DOHH2 (cell line): ENCODE results near the gene CRPPA.

Source experiments
- H3F3A ChIP-seq: fragments of 200-600 bp; sonication (generic), shearing (Covaris generic); 2 replicates; pipeline ENCODE4 v1.6.0; 2016; ENCODE audit warnings: antibody characterized with exemption, mild to moderate bottlenecking; ENCODE audit not compliant: control insufficient read depth, insufficient read depth
- H3K27ac ChIP-seq: fragments of 200-600 bp; sonication (generic); 2 replicates; pipeline ENCODE4 v1.5.1; 2014; ENCODE audit warnings: low read depth, mild to moderate bottlenecking, low read length, moderate library complexity
- H3K27me3 ChIP-seq: fragments of 200-600 bp; sonication (generic); 2 replicates; pipeline ENCODE4 v1.6.1; 2014; ENCODE audit warnings: mild to moderate bottlenecking, low read length, mixed read lengths; ENCODE audit not compliant: control insufficient read depth
- H3K36me3 ChIP-seq: fragments of 200-600 bp; sonication (generic); 2 replicates; pipeline ENCODE4 v1.6.1; 2014; ENCODE audit warnings: mild to moderate bottlenecking, low read length, moderate library complexity, mixed read lengths; ENCODE audit not compliant: control insufficient read depth
- H3K4me1 ChIP-seq: fragments of 200-600 bp; sonication (generic); 2 replicates; pipeline ENCODE4 v1.6.1; 2014; ENCODE audit warnings: mild to moderate bottlenecking, low read length, mixed read lengths; ENCODE audit not compliant: control insufficient read depth
- H3K4me2 ChIP-seq: fragments of 200-600 bp; sonication (generic); 2 replicates; pipeline ENCODE4 v1.6.0; 2014; ENCODE audit warnings: mild to moderate bottlenecking, low read length, moderate library complexity
- H3K4me3 ChIP-seq: fragments of 200-600 bp; sonication (generic); 2 replicates; pipeline ENCODE4 v1.5.1; 2014; ENCODE audit warnings: mild to moderate bottlenecking, low read length, mixed read lengths
- H3K79me2 ChIP-seq: fragments of 200-600 bp; sonication (generic); 2 replicates; pipeline ENCODE4 v1.6.1; 2014; ENCODE audit warnings: mild to moderate bottlenecking, low read length, mixed read lengths; ENCODE audit not compliant: control insufficient read depth
- H3K9me2 ChIP-seq: fragments of 200-600 bp; sonication (generic); replicated peaks from 2 replicates; pipeline ENCODE4 v1.6.1; 2014; ENCODE audit warnings: mild to moderate bottlenecking, low read length, mixed read lengths; ENCODE audit not compliant: control insufficient read depth
- H3K9me3 ChIP-seq: fragments of 200-600 bp; sonication (generic); 2 replicates; pipeline ENCODE4 v1.6.1; 2014; ENCODE audit warnings: antibody characterized with exemption, low read length, mixed read lengths; ENCODE audit not compliant: control insufficient read depth, insufficient read depth
- H4K20me1 ChIP-seq: fragments of 200-600 bp; sonication (generic); 2 replicates; pipeline ENCODE4 v1.6.0; 2014; ENCODE audit warnings: low read depth, mild to moderate bottlenecking, antibody characterized with exemption, low read length, moderate library complexity; ENCODE audit not compliant: control insufficient read depth, insufficient read depth
- CTCF ChIP-seq: fragments of 200-600 bp; sonication (generic); IDR thresholded peaks from one replicate; pipeline ENCODE4 v1.5.1; 2014; ENCODE audit warnings: antibody characterized with exemption, mild to moderate bottlenecking, low read depth, low read length; ENCODE audit not compliant: poor library complexity, severe bottlenecking
- EZH2phosphoT487 ChIP-seq: fragments of 200-600 bp; sonication (generic); IDR thresholded peaks from 2 replicates; pipeline ENCODE4 v1.6.1; 2017; ENCODE audit warnings: borderline replicate concordance, mild to moderate bottlenecking, antibody characterized with exemption, low read length, moderate library complexity, mixed read lengths

CRPPA gene

GRCh38 chr7:16455591-16455990 lies 34.3 kb upstream of the CRPPA start:
- Histone ChIP-seq H3K4me3 (no peak overlapping the region), H3K9me3 (no peaks in the 10 kb centered on the region), H3K27ac (no peak overlapping the region), H3K36me3 (no peaks in the 10 kb centered on the region), H3K9me2 (no peaks in the 10 kb centered on the region), H3K79me2 (no peaks in the 10 kb centered on the region), H3K4me1 (no peaks in the 10 kb centered on the region), H3K27me3 (0 out of 2 replicates have a peak, but pooled peaks cover 4% of the 10 kb centered on the region), H4K20me1 (no peaks in the 10 kb centered on the region), H3F3A (no peaks in the 10 kb centered on the region), H3K4me2 (no peak overlapping the region)
- no peak for TF ChIP-seq EZH2phosphoT487
- TF ChIP-seq CTCF = no peak

- Histone ChIP-seq H3F3A (no peaks in the 10 kb centered on the region), H3K9me3 (no peaks in the 10 kb centered on the region), H3K79me2 (no peaks in the 10 kb centered on the region), H3K4me2 (no peak overlapping the region), H3K27me3 (0 out of 2 replicates have a peak, but pooled peaks cover 9% of the 10 kb centered on the region), H3K4me1 (no peaks in the 10 kb centered on the region), H3K9me2 (no peaks in the 10 kb centered on the region), H4K20me1 (no peaks in the 10 kb centered on the region), H3K27ac (no peak overlapping the region), H3K36me3 (no peaks in the 10 kb centered on the region), H3K4me3 (no peak overlapping the region)
- TF ChIP-seq EZH2phosphoT487 (no peak), CTCF (no peak)
Measured at GRCh38 chr7:16450366-16450765, 29.0 kb upstream of the CRPPA start.

- Histone ChIP-seq H3K9me3 (no peaks in the 10 kb centered on the region), H3K27me3 (0 out of 2 replicates have a peak, but pooled peaks cover 9% of the 10 kb centered on the region), H3F3A (no peaks in the 10 kb centered on the region), H4K20me1 (no peaks in the 10 kb centered on the region), H3K9me2 (no peaks in the 10 kb centered on the region), H3K4me2 (no peak overlapping the region), H3K27ac (no peak overlapping the region), H3K4me3 (no peak overlapping the region), H3K4me1 (no peaks in the 10 kb centered on the region), H3K36me3 (no peaks in the 10 kb centered on the region), H3K79me2 (no peaks in the 10 kb centered on the region)
- TF ChIP-seq CTCF (no peak), EZH2phosphoT487 (no peak)
Measured at GRCh38 chr7:16447876-16448275, 26.5 kb upstream of the CRPPA start.
